HepG2 (cell line): ENCODE results near the gene CLEC16A. TPM values are rescaled to one million over a fixed set of nuclear protein-coding genes. Genes with fewer than 3 reads are reported as not detected.

Experiments
- SNAI1 ChIP-seq: sonication (generic); formaldehyde crosslinking; IDR thresholded peaks from 2 replicates; pipeline ENCODE4 v1.5.0; 2020; ENCODE audit warnings: mild to moderate bottlenecking, missing genetic modification reagents, borderline replicate concordance
- ZBTB7A ChIP-seq: sonication (generic); formaldehyde crosslinking; IDR thresholded peaks from 2 replicates; pipeline ENCODE4 v1.8.0; 2022; ENCODE audit warnings: mild to moderate bottlenecking, missing genetic modification reagents
- ZFP1 ChIP-seq: IDR thresholded peaks from 2 replicates; pipeline ENCODE4 v1.6.1; 2016
- ZFP36 ChIP-seq: fragments of 150-350 bp; IDR thresholded peaks from 2 replicates; pipeline ENCODE4 v1.6.1; 2018; ENCODE audit warnings: borderline replicate concordance, low read length, low read depth; ENCODE audit not compliant: partially characterized antibody
- ZNF605 ChIP-seq: sonication (generic); formaldehyde crosslinking; IDR thresholded peaks from 2 replicates; pipeline ENCODE4 v1.8.0; 2022; ENCODE audit warnings: mild to moderate bottlenecking, missing genetic modification reagents
- ZNF678 ChIP-seq: sonication (generic); formaldehyde crosslinking; IDR thresholded peaks from 2 replicates; pipeline ENCODE4 v1.4.0; 2020; ENCODE audit warnings: mild to moderate bottlenecking, missing genetic modification reagents
- ZNF883 ChIP-seq: sonication (generic); formaldehyde crosslinking; IDR thresholded peaks from 2 replicates; pipeline ENCODE4 v1.5.1; 2020; ENCODE audit warnings: mild to moderate bottlenecking, missing genetic modification reagents; ENCODE audit errors: not compliant biosample characterization
- polyA plus RNA-seq, 8 experiments: library from polyadenylated mRNA; depleted of rRNA in 3 of 8; stranded (reverse) in 7 of 8; unstranded in 1 of 8; fragments of >200 nt; fragmentation: Illumina TruSeq in 4 of 8; extraction: Trizol in 4 of 8; gene quantifications; 2 replicates each; pipeline versions ENCODE4 v1.2.1 to v1.2.3, GENCODE V29; 2011 to 2016; ENCODE audit warnings: low read depth in 4 of 8, missing spikeins in 1 of 8, mixed read lengths in 1 of 8; ENCODE audit not compliant: insufficient read depth in 1 of 8
- total RNA-seq, 5 experiments: library from RNA; depleted of rRNA; stranded (reverse); fragments of >200 nt; fragmentation: Illumina TruSeq; extraction: Trizol; gene quantifications; 2 replicates each; pipeline ENCODE4 v1.2.3, GENCODE V29; 2016; ENCODE audit warnings: low read depth in 1 of 5
- TF ChIP-seq, protein P1 (sequence below): sonication (generic); formaldehyde crosslinking; IDR thresholded peaks from 2 replicates; pipeline ENCODE4 v1.5.0; 2020; ENCODE audit warnings: mild to moderate bottlenecking, missing genetic modification reagents, moderate library complexity
- TF ChIP-seq, protein P2 (sequence below): sonication (generic); formaldehyde crosslinking; IDR thresholded peaks from 2 replicates; pipeline ENCODE4 v1.4.0; 2020; ENCODE audit warnings: missing genetic modification reagents
- TF ChIP-seq, protein P3 (sequence below), 2 experiments: fragments of 450-650 bp in 1 of 2; sonication (generic) in 1 of 2; formaldehyde crosslinking in 1 of 2; IDR thresholded peaks; 2 replicates each; pipeline versions ENCODE4 v1.6.1 to v1.8.0; 2016 to 2022; ENCODE audit warnings: antibody characterized with exemption in 1 of 2, mild to moderate bottlenecking in 1 of 2, missing genetic modification reagents in 1 of 2
- TF ChIP-seq, protein P4 (sequence below): sonication (generic); formaldehyde crosslinking; IDR thresholded peaks from 2 replicates; pipeline ENCODE4 v1.4.0; 2020; ENCODE audit warnings: mild to moderate bottlenecking, missing genetic modification reagents
- TF ChIP-seq, protein P5 (sequence below): sonication (generic); formaldehyde crosslinking; IDR thresholded peaks from 2 replicates; pipeline ENCODE4 v1.5.0; 2020; ENCODE audit warnings: missing genetic modification reagents, mild to moderate bottlenecking, borderline replicate concordance

Gene CLEC16A
- total and polyA plus RNA-seq, 2 of the 13 experiments (the other 11 are each of a cell fraction or from before 2014, with no cell fraction given) = 8.5 to 10.3 TPM

DNA sequence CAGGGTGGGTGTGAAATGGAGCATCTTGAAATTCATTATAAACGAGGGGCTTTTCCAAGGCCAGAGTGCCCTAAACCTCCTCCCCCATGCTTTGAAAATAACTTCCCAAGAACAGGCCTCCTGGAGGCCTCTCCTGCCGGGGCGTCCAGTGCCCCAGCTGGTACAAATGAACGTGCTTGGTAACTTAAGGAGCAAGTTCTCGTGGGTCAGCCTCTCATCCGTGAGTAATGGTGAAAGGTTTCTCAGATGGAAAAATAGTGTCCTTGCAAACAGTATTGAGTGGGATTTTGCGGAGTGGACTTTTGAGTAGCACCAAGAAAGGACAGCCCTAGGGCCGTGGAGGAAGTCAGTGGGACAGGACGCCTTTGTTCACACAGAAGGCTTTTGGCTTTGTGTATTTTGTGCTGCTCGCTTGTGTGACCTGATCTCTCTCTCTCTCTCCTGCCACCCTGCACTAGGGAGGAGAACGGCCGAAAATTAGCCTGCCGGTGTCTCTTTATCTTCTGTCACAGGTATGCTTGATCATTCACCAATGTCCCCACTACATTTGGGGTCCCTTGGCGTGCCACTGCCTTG lies 34.6 kb downstream of the CLEC16A start (continued):
- TF ChIP-seq, protein P1, sequence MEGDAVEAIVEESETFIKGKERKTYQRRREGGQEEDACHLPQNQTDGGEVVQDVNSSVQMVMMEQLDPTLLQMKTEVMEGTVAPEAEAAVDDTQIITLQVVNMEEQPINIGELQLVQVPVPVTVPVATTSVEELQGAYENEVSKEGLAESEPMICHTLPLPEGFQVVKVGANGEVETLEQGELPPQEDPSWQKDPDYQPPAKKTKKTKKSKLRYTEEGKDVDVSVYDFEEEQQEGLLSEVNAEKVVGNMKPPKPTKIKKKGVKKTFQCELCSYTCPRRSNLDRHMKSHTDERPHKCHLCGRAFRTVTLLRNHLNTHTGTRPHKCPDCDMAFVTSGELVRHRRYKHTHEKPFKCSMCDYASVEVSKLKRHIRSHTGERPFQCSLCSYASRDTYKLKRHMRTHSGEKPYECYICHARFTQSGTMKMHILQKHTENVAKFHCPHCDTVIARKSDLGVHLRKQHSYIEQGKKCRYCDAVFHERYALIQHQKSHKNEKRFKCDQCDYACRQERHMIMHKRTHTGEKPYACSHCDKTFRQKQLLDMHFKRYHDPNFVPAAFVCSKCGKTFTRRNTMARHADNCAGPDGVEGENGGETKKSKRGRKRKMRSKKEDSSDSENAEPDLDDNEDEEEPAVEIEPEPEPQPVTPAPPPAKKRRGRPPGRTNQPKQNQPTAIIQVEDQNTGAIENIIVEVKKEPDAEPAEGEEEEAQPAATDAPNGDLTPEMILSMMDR (CRISPR knock-in tag) = no peak
- TF ChIP-seq, protein P2, sequence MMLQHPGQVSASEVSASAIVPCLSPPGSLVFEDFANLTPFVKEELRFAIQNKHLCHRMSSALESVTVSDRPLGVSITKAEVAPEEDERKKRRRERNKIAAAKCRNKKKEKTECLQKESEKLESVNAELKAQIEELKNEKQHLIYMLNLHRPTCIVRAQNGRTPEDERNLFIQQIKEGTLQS (CRISPR knock-in tag) = no peak
- TF ChIP-seq ZFP36 (no peak), ZFP1 (CRISPR knock-in tag) (no peak), ZNF678 (CRISPR knock-in tag) (no peak), ZNF883 (CRISPR knock-in tag) (no peak), ZNF605 (no peak), SNAI1 (CRISPR knock-in tag) (0 out of 2 replicates have a peak, but pooled peaks have one; percentile 48), ZBTB7A (CRISPR knock-in tag) (no peak)
- TF ChIP-seq, protein P3, sequence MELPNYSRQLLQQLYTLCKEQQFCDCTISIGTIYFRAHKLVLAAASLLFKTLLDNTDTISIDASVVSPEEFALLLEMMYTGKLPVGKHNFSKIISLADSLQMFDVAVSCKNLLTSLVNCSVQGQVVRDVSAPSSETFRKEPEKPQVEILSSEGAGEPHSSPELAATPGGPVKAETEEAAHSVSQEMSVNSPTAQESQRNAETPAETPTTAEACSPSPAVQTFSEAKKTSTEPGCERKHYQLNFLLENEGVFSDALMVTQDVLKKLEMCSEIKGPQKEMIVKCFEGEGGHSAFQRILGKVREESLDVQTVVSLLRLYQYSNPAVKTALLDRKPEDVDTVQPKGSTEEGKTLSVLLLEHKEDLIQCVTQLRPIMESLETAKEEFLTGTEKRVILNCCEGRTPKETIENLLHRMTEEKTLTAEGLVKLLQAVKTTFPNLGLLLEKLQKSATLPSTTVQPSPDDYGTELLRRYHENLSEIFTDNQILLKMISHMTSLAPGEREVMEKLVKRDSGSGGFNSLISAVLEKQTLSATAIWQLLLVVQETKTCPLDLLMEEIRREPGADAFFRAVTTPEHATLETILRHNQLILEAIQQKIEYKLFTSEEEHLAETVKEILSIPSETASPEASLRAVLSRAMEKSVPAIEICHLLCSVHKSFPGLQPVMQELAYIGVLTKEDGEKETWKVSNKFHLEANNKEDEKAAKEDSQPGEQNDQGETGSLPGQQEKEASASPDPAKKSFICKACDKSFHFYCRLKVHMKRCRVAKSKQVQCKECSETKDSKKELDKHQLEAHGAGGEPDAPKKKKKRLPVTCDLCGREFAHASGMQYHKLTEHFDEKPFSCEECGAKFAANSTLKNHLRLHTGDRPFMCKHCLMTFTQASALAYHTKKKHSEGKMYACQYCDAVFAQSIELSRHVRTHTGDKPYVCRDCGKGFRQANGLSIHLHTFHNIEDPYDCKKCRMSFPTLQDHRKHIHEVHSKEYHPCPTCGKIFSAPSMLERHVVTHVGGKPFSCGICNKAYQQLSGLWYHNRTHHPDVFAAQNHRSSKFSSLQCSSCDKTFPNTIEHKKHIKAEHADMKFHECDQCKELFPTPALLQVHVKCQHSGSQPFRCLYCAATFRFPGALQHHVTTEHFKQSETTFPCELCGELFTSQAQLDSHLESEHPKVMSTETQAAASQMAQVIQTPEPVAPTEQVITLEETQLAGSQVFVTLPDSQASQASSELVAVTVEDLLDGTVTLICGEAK (IDR thresholded peaks at IDR 0.05) = no peak
- TF ChIP-seq, protein P3 (CRISPR knock-in tag; IDR thresholded peaks at IDR 0.05) = no peak
- TF ChIP-seq, protein P4, sequence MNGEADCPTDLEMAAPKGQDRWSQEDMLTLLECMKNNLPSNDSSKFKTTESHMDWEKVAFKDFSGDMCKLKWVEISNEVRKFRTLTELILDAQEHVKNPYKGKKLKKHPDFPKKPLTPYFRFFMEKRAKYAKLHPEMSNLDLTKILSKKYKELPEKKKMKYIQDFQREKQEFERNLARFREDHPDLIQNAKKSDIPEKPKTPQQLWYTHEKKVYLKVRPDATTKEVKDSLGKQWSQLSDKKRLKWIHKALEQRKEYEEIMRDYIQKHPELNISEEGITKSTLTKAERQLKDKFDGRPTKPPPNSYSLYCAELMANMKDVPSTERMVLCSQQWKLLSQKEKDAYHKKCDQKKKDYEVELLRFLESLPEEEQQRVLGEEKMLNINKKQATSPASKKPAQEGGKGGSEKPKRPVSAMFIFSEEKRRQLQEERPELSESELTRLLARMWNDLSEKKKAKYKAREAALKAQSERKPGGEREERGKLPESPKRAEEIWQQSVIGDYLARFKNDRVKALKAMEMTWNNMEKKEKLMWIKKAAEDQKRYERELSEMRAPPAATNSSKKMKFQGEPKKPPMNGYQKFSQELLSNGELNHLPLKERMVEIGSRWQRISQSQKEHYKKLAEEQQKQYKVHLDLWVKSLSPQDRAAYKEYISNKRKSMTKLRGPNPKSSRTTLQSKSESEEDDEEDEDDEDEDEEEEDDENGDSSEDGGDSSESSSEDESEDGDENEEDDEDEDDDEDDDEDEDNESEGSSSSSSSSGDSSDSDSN (CRISPR knock-in tag) = no peak
- TF ChIP-seq, protein P5, sequence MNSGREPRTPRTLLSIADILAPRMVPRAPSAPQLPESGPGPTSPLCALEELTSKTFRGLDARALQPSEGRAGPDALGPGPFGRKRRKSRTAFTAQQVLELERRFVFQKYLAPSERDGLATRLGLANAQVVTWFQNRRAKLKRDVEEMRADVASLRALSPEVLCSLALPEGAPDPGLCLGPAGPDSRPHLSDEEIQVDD (CRISPR knock-in tag) = no peak
